OCI-LY7 (cell line): Measurements from ENCODE around the gene NAB2. TPM values are rescaled to one million over a fixed set of nuclear protein-coding genes. Genes with fewer than 3 reads are reported as not detected.
A peak's percentile ranks its signal among the peaks of the same experiment; 100 is the strongest.
"Not testable (repeated sequence)": the region's sequence is repeated elsewhere in the genome, so short reads cannot be mapped to it uniquely, and the experiment has no call there.

Experiments used
- BruUV-seq: library from RNA; stranded (reverse); fragments of 400-500 nt; replicated peaks from 2 replicates; lab custom pipeline; 2021; lab: Mats Ljungman, UMichigan
- CTCF ChIA-PET: fragments of 300-600 bp; sonication (Branson Sonifier 250); formaldehyde crosslinking; loops from one replicate; lab custom pipeline; 2022; ENCODE audit warnings: antibody characterized with exemption; ENCODE audit not compliant: unreplicated experiment; lab: Charles Lee
- POLR2A ChIA-PET: fragments of 300-600 bp; sonication (Branson Sonifier 250); formaldehyde crosslinking; loops from one replicate; lab custom pipeline; 2022; ENCODE audit warnings: antibody characterized with exemption; lab: Charles Lee
- DNase-seq: peaks from one replicate; pipeline ENCODE4 v3.0.0-alpha.2; 2015; ENCODE audit warnings: low spot score
- H2AFZ ChIP-seq: fragments of 200-600 bp; sonication (generic), shearing (Covaris generic); 2 replicates; pipeline ENCODE4 v1.6.1; 2014; ENCODE audit warnings: mild to moderate bottlenecking, antibody characterized with exemption, low read length, moderate library complexity
- H3K27ac ChIP-seq: fragments of 200-600 bp; sonication (generic); 2 replicates; pipeline ENCODE4 v1.5.1; 2014; ENCODE audit warnings: mixed run types, low read depth, mild to moderate bottlenecking, moderate library complexity, low read length, inconsistent platforms; ENCODE audit not compliant: poor library complexity, severe bottlenecking
- H3K36me3 ChIP-seq: fragments of 200-600 bp; sonication (generic); 2 replicates; pipeline ENCODE4 v1.6.1; 2014; ENCODE audit warnings: mild to moderate bottlenecking, antibody characterized with exemption, low read length, moderate library complexity, mixed read lengths; ENCODE audit not compliant: insufficient read depth
- H3K4me1 ChIP-seq: fragments of 200-600 bp; sonication (generic); 2 replicates; pipeline ENCODE4 v1.5.1; 2014; ENCODE audit warnings: mild to moderate bottlenecking, low read length; ENCODE audit not compliant: insufficient read depth, poor library complexity, severe bottlenecking
- H3K4me2 ChIP-seq: fragments of 200-600 bp; sonication (generic); 2 replicates; pipeline ENCODE4 v1.6.1; 2014; ENCODE audit warnings: mild to moderate bottlenecking, low read length
- H3K4me3 ChIP-seq: fragments of 200-600 bp; sonication (generic); 2 replicates; pipeline ENCODE4 v1.5.1; 2014; ENCODE audit warnings: mild to moderate bottlenecking, low read depth, low read length; ENCODE audit not compliant: poor library complexity, severe bottlenecking
- H3K79me2 ChIP-seq: fragments of 200-600 bp; sonication (generic); 2 replicates; pipeline ENCODE4 v1.6.1; 2016; ENCODE audit warnings: low read depth, mild to moderate bottlenecking, low read length, moderate library complexity, mixed read lengths; ENCODE audit not compliant: insufficient read depth
- H3K9me2 ChIP-seq: fragments of 200-600 bp; sonication (generic); 2 replicates; pipeline ENCODE4 v1.6.1; 2016; ENCODE audit warnings: mild to moderate bottlenecking, low read length, mixed read lengths; ENCODE audit not compliant: insufficient read depth
- H3K9me3 ChIP-seq: fragments of 200-600 bp; sonication (generic); 2 replicates; pipeline ENCODE4 v1.6.1; 2014; ENCODE audit warnings: mild to moderate bottlenecking, mixed run types, low read length, mixed read lengths
- H4K20me1 ChIP-seq: fragments of 200-600 bp; sonication (generic); 2 replicates; pipeline ENCODE4 v1.6.1; 2014; ENCODE audit warnings: mild to moderate bottlenecking, antibody characterized with exemption, low read length, moderate library complexity, mixed read lengths; ENCODE audit not compliant: insufficient read depth
- EZH2phosphoT487 ChIP-seq: fragments of 200-600 bp; sonication (generic); IDR thresholded peaks from 2 replicates; pipeline ENCODE4 v1.6.1; 2018; ENCODE audit warnings: low read depth, borderline replicate concordance, mild to moderate bottlenecking, mixed run types, antibody characterized with exemption, low read length, moderate library complexity, mixed read lengths
- intact Hi-C: fragments of 100-400 bp; cut with micrococcal nuclease; formaldehyde crosslinking; loops from one replicate; pipeline ENCODE4 v1.10.0; 2022; ENCODE audit not compliant: unreplicated experiment
- total RNA-seq, 2 experiments: library from RNA; depleted of rRNA in 1 of 2; stranded (reverse); fragments of >200 nt in 1 of 2; shearing (Covaris generic) in 1 of 2; gene quantifications; 2 replicates each; pipeline ENCODE4 v1.2.3, GENCODE V29; 2014 to 2022
- TF ChIP-seq, protein P1 (sequence below): fragments of 200-600 bp; sonication (generic); conservative IDR thresholded peaks from 2 replicates; pipeline ENCODE4 v1.5.1; 2014; ENCODE audit warnings: mild to moderate bottlenecking, antibody characterized with exemption, low read length, moderate library complexity, mixed read lengths

The NAB2 gene
- total RNA-seq, 2 experiments from 2014 or later: 6.8 to 8.5 TPM

DNA sequence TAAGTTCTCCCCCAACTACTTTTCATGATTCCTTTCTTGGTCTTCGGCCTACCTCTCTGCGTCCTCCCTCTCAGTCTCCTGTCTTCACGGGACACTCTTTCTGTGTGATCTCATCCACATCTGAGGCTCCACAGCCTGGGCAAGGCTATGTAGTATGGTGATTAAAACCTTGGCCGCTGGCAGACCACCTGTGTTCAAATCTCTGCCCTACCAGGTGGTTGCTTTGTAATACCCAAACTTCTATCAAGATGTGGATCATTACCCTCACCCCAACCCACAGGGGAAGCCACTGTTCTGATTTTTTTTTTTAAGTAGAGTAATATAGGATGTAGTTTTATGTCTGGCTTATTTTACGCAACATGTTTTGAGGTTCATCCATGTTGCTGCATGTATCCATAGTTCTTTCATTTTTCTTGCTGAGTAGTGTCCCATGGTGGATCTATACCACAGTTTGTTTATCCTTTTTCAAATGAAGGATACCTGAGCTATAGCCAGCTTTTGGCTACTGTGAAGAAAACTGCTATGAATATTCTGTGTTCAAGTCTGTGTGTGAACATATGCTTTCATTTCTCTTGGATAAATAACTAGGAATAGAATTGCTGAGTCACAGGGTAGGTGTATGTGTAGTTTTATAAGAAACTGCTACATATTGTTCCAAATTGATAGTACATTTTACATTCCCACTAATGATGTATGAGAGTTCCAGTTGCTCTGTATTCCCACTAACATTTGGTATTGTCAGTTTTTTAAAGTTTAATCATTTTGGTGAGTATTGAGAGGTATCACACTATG is 30.6 kb downstream of the NAB2 start:
- Histone ChIP-seq H3K4me2 (peak overlapping the region; percentile 22; the same call in 1 of the 2 replicates), H3K9me2 (no peaks in the 10 kb centered on the region), H3K79me2 (no peaks in the 10 kb centered on the region), H4K20me1 (no peaks in the 10 kb centered on the region), H2AFZ (peak overlapping the region; percentile 18; the same call in 1 of the 2 replicates), H3K4me1 (peaks cover 10% of the 10 kb centered on the region), H3K4me3 (no peak overlapping the region), H3K9me3 (peaks cover 11% of the 10 kb centered on the region; the same call in 1 of the 2 replicates), H3K27ac (no peak overlapping the region), H3K36me3 (no peaks in the 10 kb centered on the region)
- no peak for TF ChIP-seq EZH2phosphoT487
- TF ChIP-seq, protein P1, sequence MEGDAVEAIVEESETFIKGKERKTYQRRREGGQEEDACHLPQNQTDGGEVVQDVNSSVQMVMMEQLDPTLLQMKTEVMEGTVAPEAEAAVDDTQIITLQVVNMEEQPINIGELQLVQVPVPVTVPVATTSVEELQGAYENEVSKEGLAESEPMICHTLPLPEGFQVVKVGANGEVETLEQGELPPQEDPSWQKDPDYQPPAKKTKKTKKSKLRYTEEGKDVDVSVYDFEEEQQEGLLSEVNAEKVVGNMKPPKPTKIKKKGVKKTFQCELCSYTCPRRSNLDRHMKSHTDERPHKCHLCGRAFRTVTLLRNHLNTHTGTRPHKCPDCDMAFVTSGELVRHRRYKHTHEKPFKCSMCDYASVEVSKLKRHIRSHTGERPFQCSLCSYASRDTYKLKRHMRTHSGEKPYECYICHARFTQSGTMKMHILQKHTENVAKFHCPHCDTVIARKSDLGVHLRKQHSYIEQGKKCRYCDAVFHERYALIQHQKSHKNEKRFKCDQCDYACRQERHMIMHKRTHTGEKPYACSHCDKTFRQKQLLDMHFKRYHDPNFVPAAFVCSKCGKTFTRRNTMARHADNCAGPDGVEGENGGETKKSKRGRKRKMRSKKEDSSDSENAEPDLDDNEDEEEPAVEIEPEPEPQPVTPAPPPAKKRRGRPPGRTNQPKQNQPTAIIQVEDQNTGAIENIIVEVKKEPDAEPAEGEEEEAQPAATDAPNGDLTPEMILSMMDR: no peak
- DNase-seq: no peak
- ChIA-PET POLR2A (interaction anchor here (0.6 to 1.2 kb wide), 2 partner anchors 7 to 434 kb away, joined by 3 read pairs; no protein-coding TSS in a partner anchor), CTCF (no interaction called here)
- intact Hi-C loops: loop anchor here (10.0 kb wide), 1 partner anchor 605 kb away; no protein-coding TSS in a partner anchor
- no TSS peak for BruUV-seq

DNA sequence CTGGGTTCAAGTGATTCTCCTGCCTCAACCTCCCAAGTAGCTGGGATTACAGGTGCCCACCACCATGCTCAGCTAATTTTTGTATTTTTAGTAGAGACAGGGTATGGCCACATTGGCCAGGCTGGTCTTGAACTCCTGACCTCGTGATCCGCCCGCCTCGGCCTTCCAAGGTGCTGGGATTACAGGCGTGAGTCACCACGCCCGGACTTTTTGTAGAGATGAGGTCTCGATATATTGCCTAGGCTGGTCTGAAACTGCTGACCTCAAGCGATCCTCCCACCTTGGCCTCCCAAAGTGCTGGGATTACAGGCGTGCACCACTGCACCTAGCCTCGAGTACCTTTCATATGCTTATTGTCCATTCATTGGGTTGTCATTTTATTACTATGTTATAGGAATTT is 31.8 kb downstream of the NAB2 start:
- H4K20me1 ChIP-seq, intact Hi-C loops, DNase-seq, BruUV-seq, H3K27ac ChIP-seq, H3K4me3 ChIP-seq, H2AFZ ChIP-seq, H3K79me2 ChIP-seq, H3K36me3 ChIP-seq, H3K4me2 ChIP-seq, H3K9me2 ChIP-seq: not testable (repeated sequence)
- H3K4me1 ChIP-seq: peaks cover 10% of the 10 kb centered on the region
- POLR2A ChIA-PET: interaction anchor here (0.6 to 1.2 kb wide), 2 partner anchors 9 to 384 kb away, joined by 3 read pairs; no protein-coding TSS in a partner anchor
- peaks cover 11% of the 10 kb centered on the region; the same call in 1 of the 2 replicates for H3K9me3 ChIP-seq
- CTCF ChIA-PET: interaction anchor here (1.0 kb wide), 1 partner anchor 54 kb away, joined by 3 read pairs; no protein-coding TSS in a partner anchor

DNA sequence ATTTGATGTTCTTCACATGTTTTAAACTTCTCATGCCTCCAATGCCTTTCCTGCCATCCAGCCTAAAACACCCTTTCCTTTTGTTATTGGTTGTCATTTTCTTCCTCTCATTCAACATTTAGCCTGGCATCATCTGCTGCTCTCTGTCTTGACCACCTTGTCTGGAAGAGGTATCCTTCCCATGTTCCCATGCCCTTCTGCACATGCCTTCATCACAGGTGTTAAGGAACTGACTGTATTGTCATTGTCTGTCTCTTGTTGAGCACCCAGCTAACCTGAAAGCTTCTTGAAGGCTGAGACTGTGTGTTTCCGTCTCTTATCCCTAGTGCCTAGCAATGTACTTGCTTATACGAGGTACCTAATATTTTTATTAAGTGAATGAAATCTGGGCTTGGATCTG is 34.9 kb downstream of the NAB2 start:
- Histone ChIP-seq H3K27ac (no peak overlapping the region), H2AFZ (no peak overlapping the region), H3K4me1 (peaks cover 9% of the 10 kb centered on the region), H3K79me2 (no peaks in the 10 kb centered on the region), H3K4me2 (no peak overlapping the region), H3K9me2 (no peaks in the 10 kb centered on the region), H4K20me1 (no peaks in the 10 kb centered on the region), H3K36me3 (no peaks in the 10 kb centered on the region), H3K4me3 (no peak overlapping the region), H3K9me3 (peaks cover 11% of the 10 kb centered on the region; the same call in 1 of the 2 replicates)
- no peak for DNase-seq
- ChIA-PET CTCF (interaction anchor here (0.7 to 1.9 kb wide), 3 partner anchors 56 to 92 kb away, joined by 3 to 8 read pairs (median 3); no protein-coding TSS in a partner anchor), POLR2A (interaction anchor here (0.9 kb wide), 1 partner anchor 59 kb away, joined by 3 read pairs; no protein-coding TSS in a partner anchor)
- TF ChIP-seq EZH2phosphoT487: no peak
- TF ChIP-seq, protein P1: no peak
- intact Hi-C loops: loop anchor here (1.0 kb wide), 1 partner anchor 59 kb away; no protein-coding TSS in a partner anchor
- BruUV-seq: no TSS peak
